ENCODE results near the gene UNK. TPM values are rescaled to one million over a fixed set of nuclear protein-coding genes. Genes with fewer than 3 reads are reported as not detected.

The UNK gene
- total and polyA plus RNA-seq, 4 donors: 4.0 to 16.4 (median 8.9) TPM

GRCh38 chr17:75847614-75848522 is 63.3 kb downstream of the UNK start:
- Histone ChIP-seq H3K9ac (ENCODE audit: low read depth in 1 of 2, low read length in 2 of 2) (no peak overlapping the region), H3K27me3 (ENCODE audit: control insufficient read depth in 4 of 4, insufficient read depth in 4 of 4, low read length in 3 of 4) (no peaks in the 10 kb centered on the region), H3K36me3 (ENCODE audit: control insufficient read depth in 4 of 4, insufficient read depth in 3 of 4, low read depth in 1 of 4, low read length in 3 of 4) (peaks cover 25 to 46% (median 39%) of the 10 kb centered on the region in 4 donors), H3K4me1 (ENCODE audit: control insufficient read depth in 4 of 4, insufficient read depth in 4 of 4, low read length in 3 of 4) (peaks cover 2 to 42% (median 26%) of the 10 kb centered on the region in 4 donors), H3K4me3 (ENCODE audit: low read depth in 1 of 3, low read length in 3 of 3) (no peak overlapping the region), H3K9me3 (ENCODE audit: control insufficient read depth in 4 of 4, low read length in 3 of 4) (no peaks in the 10 kb centered on the region), H3K27ac (ENCODE audit: low read depth in 1 of 2, low read length in 2 of 2) (peak overlapping the region in 1 of 2 donors; percentile 25)
- DNase-seq (ENCODE audit: low spot score): no peak
- TF ChIP-seq RXRA (IDR thresholded peaks at IDR 0.05) (no peak), FOXA2 (IDR thresholded peaks at IDR 0.05) (no peak), HNF4A (conservative IDR thresholded peaks at IDR 0.05) (no peak), NR2F2 (IDR thresholded peaks at IDR 0.05) (no peak), TAF1 (conservative IDR thresholded peaks at IDR 0.05) (no peak), RAD21 (IDR thresholded peaks at IDR 0.05) (no peak), YY1 (IDR thresholded peaks at IDR 0.05) (no peak), REST (IDR thresholded peaks at IDR 0.05) (no peak), EGR1 (IDR thresholded peaks at IDR 0.05; ENCODE audit: low read depth in 2 of 2) (no peak), SP1 (IDR thresholded peaks at IDR 0.05) (no peak), ZBTB33 (IDR thresholded peaks at IDR 0.05) (no peak), CTCF (IDR thresholded peaks at IDR 0.05; ENCODE audit: low read depth, low read length, missing input control) (no peak), JUND (IDR thresholded peaks at IDR 0.05) (no peak), GABPA (IDR thresholded peaks at IDR 0.05 in 1 of 2, conservative IDR thresholded peaks at IDR 0.05 in 1 of 2) (no peak), MAX (IDR thresholded peaks at IDR 0.05) (no peak), HNF4G (IDR thresholded peaks at IDR 0.05) (no peak)
- 88% methylated on average over 25 of the region's 25 CpGs for WGBS
